Choroid plexus epithelial cell (primary cell): ENCODE data around the gene DHTKD1.
A peak's percentile ranks its signal among the peaks of the same experiment; 100 is the strongest.

Source experiments
- DNase-seq: peaks from one replicate; pipeline ENCODE4 v3.0.0-alpha.2; 2010; ENCODE audit warnings: low read depth
- H3K4me3 ChIP-seq: 2 replicates; pipeline ENCODE4 v1.5.1; 2011; ENCODE audit warnings: low read depth, mild to moderate bottlenecking, control low read depth, low read length, moderate library complexity
- TF ChIP-seq, protein P1 (sequence below): conservative IDR thresholded peaks from 2 replicates; pipeline ENCODE4 v1.5.1; 2011; ENCODE audit warnings: low read depth, mild to moderate bottlenecking, control low read depth, inconsistent platforms, low read length, moderate library complexity

Gene DHTKD1

GRCh38 chr10:12068449-12069269 is at the start of gene DHTKD1:
Gene DHTKD1 (plus strand): TSS chr10:12068954. CDS start chr10:12069034, 80 bp downstream.
- peak; percentile 99 for DNase-seq
- peak within 1 kb of the TSS; percentile 89 for H3K4me3 ChIP-seq
- TF ChIP-seq, protein P1, sequence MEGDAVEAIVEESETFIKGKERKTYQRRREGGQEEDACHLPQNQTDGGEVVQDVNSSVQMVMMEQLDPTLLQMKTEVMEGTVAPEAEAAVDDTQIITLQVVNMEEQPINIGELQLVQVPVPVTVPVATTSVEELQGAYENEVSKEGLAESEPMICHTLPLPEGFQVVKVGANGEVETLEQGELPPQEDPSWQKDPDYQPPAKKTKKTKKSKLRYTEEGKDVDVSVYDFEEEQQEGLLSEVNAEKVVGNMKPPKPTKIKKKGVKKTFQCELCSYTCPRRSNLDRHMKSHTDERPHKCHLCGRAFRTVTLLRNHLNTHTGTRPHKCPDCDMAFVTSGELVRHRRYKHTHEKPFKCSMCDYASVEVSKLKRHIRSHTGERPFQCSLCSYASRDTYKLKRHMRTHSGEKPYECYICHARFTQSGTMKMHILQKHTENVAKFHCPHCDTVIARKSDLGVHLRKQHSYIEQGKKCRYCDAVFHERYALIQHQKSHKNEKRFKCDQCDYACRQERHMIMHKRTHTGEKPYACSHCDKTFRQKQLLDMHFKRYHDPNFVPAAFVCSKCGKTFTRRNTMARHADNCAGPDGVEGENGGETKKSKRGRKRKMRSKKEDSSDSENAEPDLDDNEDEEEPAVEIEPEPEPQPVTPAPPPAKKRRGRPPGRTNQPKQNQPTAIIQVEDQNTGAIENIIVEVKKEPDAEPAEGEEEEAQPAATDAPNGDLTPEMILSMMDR, result peak; percentile 51

DNA sequence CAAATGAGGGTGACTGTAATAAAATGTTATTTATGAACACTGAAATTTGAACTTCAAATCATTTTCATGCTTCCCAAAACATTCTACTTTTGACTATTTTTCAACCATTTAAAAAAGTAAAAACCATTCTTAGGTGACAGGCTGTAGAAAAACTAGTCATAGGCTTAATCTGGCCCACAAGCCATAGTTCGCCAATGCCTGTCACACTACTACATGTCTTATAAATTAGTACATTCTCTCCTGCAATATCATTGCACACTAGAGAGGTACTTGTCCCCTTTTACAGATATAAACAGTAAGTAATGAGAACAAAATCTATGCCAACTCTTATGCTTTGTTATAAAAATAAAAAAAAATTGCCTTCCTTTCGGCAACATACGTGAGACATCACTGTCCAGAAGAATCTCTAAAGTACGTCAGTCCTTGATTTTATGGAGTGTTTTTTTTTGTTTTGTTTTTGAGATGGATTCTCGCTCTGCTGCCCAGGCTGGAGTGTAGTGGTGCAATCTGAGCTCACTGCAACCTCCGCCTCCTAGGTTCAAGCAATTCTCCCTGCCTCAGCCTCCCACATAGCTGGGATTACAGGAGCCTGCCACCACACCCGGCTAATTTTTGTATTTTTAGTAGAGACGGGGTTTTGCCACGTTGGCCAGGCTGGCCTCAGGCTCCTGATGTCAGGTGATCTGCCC is 49.3 kb upstream of the DHTKD1 start:
- no peak overlapping the region for H3K4me3 ChIP-seq
- peak; percentile 9 for DNase-seq
- TF ChIP-seq, protein P1, result no peak

GRCh38 chr10:12020574-12020973 is 48.2 kb upstream of the DHTKD1 start:
- no peak for DNase-seq
- no peak overlapping the region for H3K4me3 ChIP-seq
- TF ChIP-seq, protein P1, result no peak

- H3K4me3 ChIP-seq, result no peak overlapping the region
- no peak for DNase-seq
- TF ChIP-seq, protein P1, result no peak
These were observed 46.0 kb upstream of the DHTKD1 start for GRCh38 chr10:12022580-12023257.

- TF ChIP-seq, protein P1, result no peak
- DNase-seq, result no peak
- no peak overlapping the region for H3K4me3 ChIP-seq
These were observed 43.2 kb upstream of the DHTKD1 start for GRCh38 chr10:12025591-12025990.

DNA sequence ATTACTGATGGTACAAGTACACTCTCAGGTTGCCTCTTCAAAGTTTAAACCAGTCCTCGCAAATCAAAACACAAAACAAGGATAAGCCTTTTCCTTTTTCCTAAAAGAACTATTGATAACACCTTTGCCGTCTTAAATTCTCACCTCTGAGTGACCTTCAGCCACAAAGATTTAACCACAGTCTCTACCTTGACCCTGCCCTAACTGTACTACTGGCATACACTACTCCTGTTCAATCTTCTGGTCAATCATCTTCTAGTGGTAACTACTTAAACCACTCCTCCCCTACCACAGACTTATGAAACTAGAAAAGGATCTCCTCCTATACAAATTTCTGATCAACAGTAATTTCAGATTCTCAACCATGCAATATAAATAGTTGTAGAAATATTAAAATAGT is 41.2 kb upstream of the DHTKD1 start:
- TF ChIP-seq, protein P1, result no peak
- no peak overlapping the region for H3K4me3 ChIP-seq
- DNase-seq, result no peak
